ENCODE measurements around the gene FUT4.

The FUT4 gene

GRCh38 chr11:94537031-94537600, 6.6 kb upstream of the FUT4 start:
- no peak for TF ChIP-seq CTCF (IDR thresholded peaks at IDR 0.05)
- no peak overlapping the region for H3K4me2 ChIP-seq (ENCODE audit: low read length)
- no peak overlapping the region for H3K4me3 ChIP-seq (ENCODE audit: low read depth, low read length)
- no peaks in the 10 kb centered on the region for H3K79me2 ChIP-seq
- H2AFZ ChIP-seq = no peak overlapping the region
- no peaks in the 10 kb centered on the region for H3K9me3 ChIP-seq (ENCODE audit: control insufficient read depth, low read length)
- no peak overlapping the region for H3K9ac ChIP-seq
- no peaks in the 10 kb centered on the region for H3K4me1 ChIP-seq
- H3K27me3 ChIP-seq (ENCODE audit: control insufficient read depth, insufficient read depth, low read length) = no peaks in the 10 kb centered on the region
- H3K27ac ChIP-seq = no peak overlapping the region
- no peaks in the 10 kb centered on the region for H3K36me3 ChIP-seq (ENCODE audit: control insufficient read depth, insufficient read depth, low read length)

GRCh38 chr11:94539420-94539819, 4.3 kb upstream of the FUT4 start:
- no peaks in the 10 kb centered on the region for H3K4me1 ChIP-seq
- no peak overlapping the region for H3K4me2 ChIP-seq (ENCODE audit: low read length)
- no peaks in the 10 kb centered on the region for H3K79me2 ChIP-seq
- no peaks in the 10 kb centered on the region for H3K9me3 ChIP-seq (ENCODE audit: control insufficient read depth, low read length)
- H2AFZ ChIP-seq = no peak overlapping the region
- no peak overlapping the region for H3K4me3 ChIP-seq (ENCODE audit: low read depth, low read length)
- no peaks in the 10 kb centered on the region for H3K36me3 ChIP-seq (ENCODE audit: control insufficient read depth, insufficient read depth, low read length)
- no peak overlapping the region for H3K9ac ChIP-seq
- TF ChIP-seq CTCF (IDR thresholded peaks at IDR 0.05) = no peak
- H3K27me3 ChIP-seq (ENCODE audit: control insufficient read depth, insufficient read depth, low read length) = no peaks in the 10 kb centered on the region
- no peak overlapping the region for H3K27ac ChIP-seq

- Histone ChIP-seq H3K79me2 (no peaks in the 10 kb centered on the region), H3K36me3 (ENCODE audit: control insufficient read depth, insufficient read depth, low read length) (no peaks in the 10 kb centered on the region), H2AFZ (peak overlapping the region; percentile 69), H3K9me3 (ENCODE audit: control insufficient read depth, low read length) (no peaks in the 10 kb centered on the region), H3K4me3 (ENCODE audit: low read depth, low read length) (peak overlapping the region; percentile 11), H3K9ac (no peak overlapping the region), H3K27ac (no peak overlapping the region), H3K4me2 (ENCODE audit: low read length) (peak overlapping the region; percentile 70), H3K4me1 (no peaks in the 10 kb centered on the region), H3K27me3 (ENCODE audit: control insufficient read depth, insufficient read depth, low read length) (no peaks in the 10 kb centered on the region)
- no peak for TF ChIP-seq CTCF (IDR thresholded peaks at IDR 0.05)
Observed at GRCh38 chr11:94544646-94545263, 1.0 kb downstream of the FUT4 start.

- no peaks in the 10 kb centered on the region for H3K79me2 ChIP-seq
- no peaks in the 10 kb centered on the region for H3K4me1 ChIP-seq
- no peaks in the 10 kb centered on the region for H3K36me3 ChIP-seq (ENCODE audit: control insufficient read depth, insufficient read depth, low read length)
- H3K4me2 ChIP-seq (ENCODE audit: low read length) = peak overlapping the region; percentile 70
- H3K4me3 ChIP-seq (ENCODE audit: low read depth, low read length) = peak overlapping the region; percentile 11
- H3K9ac ChIP-seq = no peak overlapping the region
- H2AFZ ChIP-seq = no peak overlapping the region
- H3K27ac ChIP-seq = no peak overlapping the region
- H3K9me3 ChIP-seq (ENCODE audit: control insufficient read depth, low read length) = no peaks in the 10 kb centered on the region
- no peak for TF ChIP-seq CTCF (IDR thresholded peaks at IDR 0.05)
- H3K27me3 ChIP-seq (ENCODE audit: control insufficient read depth, insufficient read depth, low read length) = no peaks in the 10 kb centered on the region
Observed at GRCh38 chr11:94545264-94546161, 1.8 kb downstream of the FUT4 start.

Data from parathyroid adenoma (tissue), 2 donors.